ENCODE results near the gene HUNK.
"Not testable (repeated sequence)": the region's sequence is repeated elsewhere in the genome, so short reads cannot be mapped to it uniquely, and the experiment has no call there.

HUNK gene

GRCh38 chr21:32021319-32021994 lies 148.6 kb downstream of the HUNK start:
- no peaks in the 10 kb centered on the region for H3K36me3 ChIP-seq (ENCODE audit: control insufficient read depth, insufficient read depth, low read length)
- no peak overlapping the region for H3K27ac ChIP-seq (ENCODE audit: low read depth, low read length, severe bottlenecking)
- H3K4me1 ChIP-seq (ENCODE audit: control insufficient read depth, insufficient read depth, low read length, poor library complexity, severe bottlenecking): no peaks in the 10 kb centered on the region
- 90 to 94% methylated on average over 8 to 10 of the region's 12 CpGs for WGBS, 2 experiments (ENCODE audit: insufficient coverage in 2 of 2)
- no peaks in the 10 kb centered on the region for H3K9me3 ChIP-seq (ENCODE audit: control insufficient read depth, low read length)
- no peak overlapping the region for H3K4me3 ChIP-seq (ENCODE audit: extremely low read depth, insufficient read depth, low read length, poor library complexity, severe bottlenecking)

- Histone ChIP-seq H3K27ac (ENCODE audit: low read depth, low read length, severe bottlenecking) (no peak overlapping the region), H3K9me3 (ENCODE audit: control insufficient read depth, low read length) (no peaks in the 10 kb centered on the region), H3K4me3 (ENCODE audit: extremely low read depth, insufficient read depth, low read length, poor library complexity, severe bottlenecking) (no peak overlapping the region), H3K4me1 (ENCODE audit: control insufficient read depth, insufficient read depth, low read length, poor library complexity, severe bottlenecking) (no peaks in the 10 kb centered on the region), H3K36me3 (ENCODE audit: control insufficient read depth, insufficient read depth, low read length) (no peaks in the 10 kb centered on the region)
- 98 to 100% methylated on average over 1 to 4 of the region's 6 CpGs for WGBS, 2 experiments (ENCODE audit: insufficient coverage in 2 of 2)
These were observed 149.3 kb downstream of the HUNK start for GRCh38 chr21:32022146-32022545.

DNA sequence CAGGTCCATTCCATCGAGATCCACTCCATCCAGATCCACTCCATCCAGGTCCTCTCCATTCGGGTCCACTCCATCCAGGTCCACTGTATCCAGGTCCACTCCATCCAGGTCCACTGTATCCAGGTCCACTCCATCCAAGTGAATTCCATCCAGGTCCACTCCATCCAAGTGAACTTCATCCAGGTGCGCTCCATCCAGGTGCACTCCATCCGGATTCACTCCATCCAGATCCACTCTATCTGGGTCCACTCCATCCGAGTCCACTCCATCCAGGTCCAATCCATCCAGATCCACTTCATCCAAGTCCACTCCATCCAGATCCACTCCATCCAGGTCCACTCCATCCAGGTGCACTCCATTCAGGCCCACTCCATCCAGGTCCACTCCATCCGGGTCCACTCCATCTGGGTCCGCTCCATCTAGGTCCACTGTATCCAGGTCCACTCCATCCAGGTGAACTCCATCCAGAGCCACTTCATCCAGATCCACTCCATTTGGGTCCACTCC lies 157.4 kb downstream of the HUNK start:
- Histone ChIP-seq H3K9me3 (ENCODE audit: control insufficient read depth, low read length) (no peaks in the 10 kb centered on the region), H3K27ac (ENCODE audit: low read depth, low read length, severe bottlenecking) (no peak overlapping the region), H3K4me1 (ENCODE audit: control insufficient read depth, insufficient read depth, low read length, poor library complexity, severe bottlenecking) (no peaks in the 10 kb centered on the region), H3K36me3 (ENCODE audit: control insufficient read depth, insufficient read depth, low read length) (no peaks in the 10 kb centered on the region), H3K4me3 (ENCODE audit: extremely low read depth, insufficient read depth, low read length, poor library complexity, severe bottlenecking) (no peak overlapping the region)
- 48 to 68% methylated on average over 5 to 7 of the region's 7 CpGs for WGBS, 2 experiments (ENCODE audit: insufficient coverage in 2 of 2)

DNA sequence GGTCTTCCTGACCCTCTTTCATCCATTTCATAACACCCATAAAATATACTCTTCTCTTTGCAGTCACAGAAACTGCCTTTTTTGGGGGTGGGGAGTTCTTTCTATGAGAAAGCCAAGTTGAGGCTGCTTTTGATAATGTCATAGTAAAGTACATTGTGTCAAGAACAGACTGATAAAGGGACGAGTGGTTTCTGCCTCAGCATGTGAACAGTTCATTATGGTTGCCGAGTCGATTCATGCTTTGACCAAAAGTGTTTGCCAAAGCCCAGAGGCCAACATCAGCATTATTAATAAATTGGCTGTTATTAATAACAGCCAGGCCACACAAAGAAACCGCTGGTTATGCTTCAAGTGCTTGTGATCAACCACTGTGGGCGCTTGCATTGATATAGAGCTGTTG lies 162.0 kb downstream of the HUNK start:
- Histone ChIP-seq H3K27ac (ENCODE audit: low read depth, low read length, severe bottlenecking) (no peak overlapping the region), H3K36me3 (ENCODE audit: control insufficient read depth, insufficient read depth, low read length) (no peaks in the 10 kb centered on the region), H3K4me1 (ENCODE audit: control insufficient read depth, insufficient read depth, low read length, poor library complexity, severe bottlenecking) (no peaks in the 10 kb centered on the region), H3K9me3 (ENCODE audit: control insufficient read depth, low read length) (no peaks in the 10 kb centered on the region), H3K4me3 (ENCODE audit: extremely low read depth, insufficient read depth, low read length, poor library complexity, severe bottlenecking) (no peak overlapping the region)
- 91 to 95% methylated on average over 3 to 5 of the region's 5 CpGs for WGBS, 2 experiments (ENCODE audit: insufficient coverage in 2 of 2)

GRCh38 chr21:32035617-32036016 lies 162.8 kb downstream of the HUNK start:
- no peak overlapping the region for H3K4me3 ChIP-seq (ENCODE audit: extremely low read depth, insufficient read depth, low read length, poor library complexity, severe bottlenecking)
- H3K27ac ChIP-seq (ENCODE audit: low read depth, low read length, severe bottlenecking): no peak overlapping the region
- H3K9me3 ChIP-seq (ENCODE audit: control insufficient read depth, low read length): no peaks in the 10 kb centered on the region
- no peaks in the 10 kb centered on the region for H3K36me3 ChIP-seq (ENCODE audit: control insufficient read depth, insufficient read depth, low read length)
- WGBS, 2 experiments (ENCODE audit: insufficient coverage in 2 of 2): 60% methylated on average over 1 of the region's 2 CpGs; no CpG with 5 or more reads in 1 of the 2 experiments
- H3K4me1 ChIP-seq (ENCODE audit: control insufficient read depth, insufficient read depth, low read length, poor library complexity, severe bottlenecking): no peaks in the 10 kb centered on the region

DNA sequence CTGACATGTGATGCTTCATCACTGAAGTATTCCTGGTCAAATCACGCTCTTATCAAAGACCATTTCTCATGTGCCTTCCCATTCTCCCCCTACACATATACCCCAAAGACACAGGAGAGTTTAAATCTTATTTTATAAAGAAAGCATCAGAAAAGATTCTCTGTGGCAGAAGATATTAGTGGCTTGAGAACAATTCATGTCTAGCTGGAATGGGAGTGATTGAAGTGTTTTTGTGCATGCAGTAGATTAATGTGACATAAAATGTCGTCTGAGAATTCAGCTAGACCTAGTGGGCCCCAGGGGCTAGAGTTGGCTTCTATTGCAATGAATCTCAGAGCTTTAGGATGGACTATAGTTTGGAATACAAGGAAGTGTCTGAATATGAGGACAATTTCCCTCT lies 163.9 kb downstream of the HUNK start:
- Histone ChIP-seq H3K27ac (ENCODE audit: low read depth, low read length, severe bottlenecking) (no peak overlapping the region), H3K4me1 (ENCODE audit: control insufficient read depth, insufficient read depth, low read length, poor library complexity, severe bottlenecking) (no peaks in the 10 kb centered on the region), H3K36me3 (ENCODE audit: control insufficient read depth, insufficient read depth, low read length) (no peaks in the 10 kb centered on the region), H3K4me3 (ENCODE audit: extremely low read depth, insufficient read depth, low read length, poor library complexity, severe bottlenecking) (no peak overlapping the region), H3K9me3 (ENCODE audit: control insufficient read depth, low read length) (no peaks in the 10 kb centered on the region)
- 83 to 86% methylated on average over 1 of the region's 2 CpGs for WGBS, 2 experiments (ENCODE audit: insufficient coverage in 2 of 2)

GRCh38 chr21:32038751-32039150 lies 165.9 kb downstream of the HUNK start:
- WGBS, 2 experiments (ENCODE audit: insufficient coverage in 2 of 2): 80 to 81% methylated on average over 2 of the region's 4 CpGs
- H3K36me3 ChIP-seq (ENCODE audit: control insufficient read depth, insufficient read depth, low read length); H3K4me1 ChIP-seq (ENCODE audit: control insufficient read depth, insufficient read depth, low read length, poor library complexity, severe bottlenecking): not testable (repeated sequence)

GRCh38 chr21:32043458-32043857 lies 170.6 kb downstream of the HUNK start:
- no peak overlapping the region for H3K27ac ChIP-seq (ENCODE audit: low read depth, low read length, severe bottlenecking)
- WGBS, 2 experiments (ENCODE audit: insufficient coverage in 2 of 2): 85 to 93% methylated on average over 10 of the region's 10 CpGs
- H3K36me3 ChIP-seq (ENCODE audit: control insufficient read depth, insufficient read depth, low read length): no peaks in the 10 kb centered on the region
- H3K4me1 ChIP-seq (ENCODE audit: control insufficient read depth, insufficient read depth, low read length, poor library complexity, severe bottlenecking): no peaks in the 10 kb centered on the region
- H3K9me3 ChIP-seq (ENCODE audit: control insufficient read depth, low read length): no peaks in the 10 kb centered on the region
- H3K4me3 ChIP-seq (ENCODE audit: extremely low read depth, insufficient read depth, low read length, poor library complexity, severe bottlenecking): no peak overlapping the region

More at GRCh38 chr21:32038751-32039150, 165.9 kb downstream of the HUNK start:
- H3K27ac ChIP-seq (ENCODE audit: low read depth, low read length, severe bottlenecking); H3K9me3 ChIP-seq (ENCODE audit: control insufficient read depth, low read length); H3K4me3 ChIP-seq (ENCODE audit: extremely low read depth, insufficient read depth, low read length, poor library complexity, severe bottlenecking): not testable (repeated sequence)

- Histone ChIP-seq H3K9me3 (ENCODE audit: control insufficient read depth, low read length) (no peaks in the 10 kb centered on the region), H3K4me1 (ENCODE audit: control insufficient read depth, insufficient read depth, low read length, poor library complexity, severe bottlenecking) (no peaks in the 10 kb centered on the region), H3K36me3 (ENCODE audit: control insufficient read depth, insufficient read depth, low read length) (no peaks in the 10 kb centered on the region), H3K27ac (ENCODE audit: low read depth, low read length, severe bottlenecking) (no peak overlapping the region), H3K4me3 (ENCODE audit: extremely low read depth, insufficient read depth, low read length, poor library complexity, severe bottlenecking) (no peak overlapping the region)
- WGBS, 2 experiments (ENCODE audit: insufficient coverage in 2 of 2): 93% methylated on average over 22 to 23 of the region's 25 CpGs
These were observed 171.7 kb downstream of the HUNK start for GRCh38 chr21:32044205-32045180.

GRCh38 chr21:32046191-32046590 lies 173.4 kb downstream of the HUNK start:
- 80% methylated on average over 3 of the region's 5 CpGs; no CpG with 5 or more reads in 1 of the 2 experiments for WGBS, 2 experiments (ENCODE audit: insufficient coverage in 2 of 2)
- Histone ChIP-seq H3K36me3 (ENCODE audit: control insufficient read depth, insufficient read depth, low read length) (no peaks in the 10 kb centered on the region), H3K27ac (ENCODE audit: low read depth, low read length, severe bottlenecking) (no peak overlapping the region), H3K4me1 (ENCODE audit: control insufficient read depth, insufficient read depth, low read length, poor library complexity, severe bottlenecking) (no peaks in the 10 kb centered on the region), H3K9me3 (ENCODE audit: control insufficient read depth, low read length) (no peaks in the 10 kb centered on the region), H3K4me3 (ENCODE audit: extremely low read depth, insufficient read depth, low read length, poor library complexity, severe bottlenecking) (no peak overlapping the region)
